ENCODE data around the gene ATP13A3.

ATP13A3 gene

DNA sequence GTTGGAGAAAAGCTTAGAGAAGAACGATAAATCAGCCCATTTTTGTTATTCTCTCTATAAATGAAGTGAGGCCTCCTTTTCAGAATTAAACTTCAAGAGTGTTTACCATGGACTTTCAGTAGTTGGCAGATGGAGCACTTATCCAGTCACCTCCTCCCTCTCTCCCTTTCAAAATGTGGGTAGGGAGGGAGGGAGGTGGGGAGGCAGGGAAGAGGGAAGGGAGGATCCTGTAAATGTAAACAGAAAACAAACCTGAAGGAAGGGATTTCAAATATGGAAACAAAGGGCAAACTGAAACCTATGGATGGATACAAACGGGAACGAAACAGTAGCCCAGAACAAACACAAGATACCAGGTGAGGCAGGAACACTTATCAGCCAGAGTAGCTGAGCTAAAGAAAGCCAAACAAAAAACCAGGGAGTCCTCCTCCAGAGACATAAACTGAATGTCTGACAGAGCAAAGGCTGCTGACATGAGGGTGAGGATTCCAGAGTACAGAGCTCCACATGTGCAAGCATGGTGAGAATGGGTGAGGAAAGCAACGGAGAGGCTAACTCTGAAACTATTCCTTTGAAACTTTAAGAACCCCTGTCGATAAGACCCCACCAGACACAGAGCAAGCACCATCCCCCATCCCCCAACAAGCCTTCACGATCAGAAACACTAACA is 46.8 kb downstream of the ATP13A3 start:
- no peak for DNase-seq

DNA sequence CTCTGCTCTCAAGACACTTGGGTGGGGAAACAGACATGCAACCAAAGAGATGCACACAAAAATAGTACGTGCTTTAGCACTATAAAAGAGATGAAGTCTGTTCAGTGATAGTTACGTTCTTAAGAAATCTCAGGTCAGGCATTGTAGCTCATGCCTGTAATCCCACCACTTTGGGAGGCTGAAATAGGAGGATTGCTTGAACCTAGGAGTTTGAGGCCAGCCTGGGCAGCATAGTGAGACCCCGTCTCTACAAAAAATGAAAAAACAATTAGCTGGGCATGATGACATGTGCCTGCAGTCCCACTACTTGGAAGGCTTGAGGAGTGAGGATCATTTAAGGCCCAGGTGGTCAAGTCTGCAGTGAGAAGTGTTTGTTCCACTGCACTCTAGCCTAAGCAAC is 52.3 kb downstream of the ATP13A3 start:
- DNase-seq = no peak

DNA sequence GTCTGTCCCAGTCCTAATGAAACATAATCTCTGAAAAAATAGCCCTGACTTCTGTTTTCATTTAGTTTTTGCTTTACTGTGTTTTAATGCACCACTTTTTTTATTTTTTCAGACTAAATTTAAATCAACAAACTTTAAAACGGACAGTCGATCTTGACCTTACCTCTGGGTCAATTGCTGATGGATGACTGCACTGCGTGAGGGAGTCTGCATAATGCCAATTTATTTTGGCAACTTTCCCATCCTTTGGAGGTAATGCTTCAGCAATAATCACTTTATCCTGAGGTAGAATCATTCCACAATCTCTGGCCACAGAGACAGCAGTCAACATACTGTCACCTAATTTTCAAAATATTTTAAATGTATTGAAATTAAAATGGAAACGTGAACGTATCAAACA is 55.2 kb downstream of the ATP13A3 start:
- no peak for DNase-seq

DNA sequence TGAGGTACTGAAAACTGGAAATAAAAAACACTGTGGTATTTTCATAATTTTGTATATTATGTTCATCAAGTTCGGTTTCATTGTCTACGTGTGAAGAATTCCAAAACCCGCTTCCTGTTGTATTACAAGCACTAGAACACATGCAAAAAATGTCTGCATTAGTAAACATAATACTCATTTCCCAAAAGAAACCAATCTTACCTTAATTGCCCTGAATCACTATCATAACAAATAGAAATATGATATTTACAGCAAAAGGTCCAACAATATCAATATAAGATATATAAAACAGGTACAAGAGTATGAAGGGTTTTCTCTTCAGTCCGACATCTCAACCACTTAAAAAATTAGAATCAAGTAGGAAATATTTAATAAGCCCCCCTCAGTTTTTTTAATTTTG is 61.4 kb downstream of the ATP13A3 start:
- DNase-seq = no peak

DNA sequence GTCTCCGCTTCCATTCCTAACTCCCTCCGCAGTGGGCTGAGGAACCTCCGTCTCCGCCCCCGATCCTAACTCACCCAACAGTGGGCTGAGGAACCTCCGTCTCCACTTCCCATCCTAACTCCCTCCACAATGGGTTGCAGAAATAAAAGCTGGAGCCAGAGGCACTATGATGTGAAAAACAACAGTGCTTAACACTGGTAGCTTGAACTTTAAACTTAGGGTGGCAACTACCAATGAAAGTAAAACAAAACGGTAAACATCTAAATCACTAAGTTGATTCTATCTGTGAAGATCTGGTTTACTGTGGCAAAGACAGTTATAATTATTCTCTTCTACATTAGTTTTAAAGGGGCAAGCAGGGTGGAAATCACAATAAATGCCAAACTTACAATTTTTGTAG is 61.8 kb downstream of the ATP13A3 start:
- no peak for DNase-seq

DNA sequence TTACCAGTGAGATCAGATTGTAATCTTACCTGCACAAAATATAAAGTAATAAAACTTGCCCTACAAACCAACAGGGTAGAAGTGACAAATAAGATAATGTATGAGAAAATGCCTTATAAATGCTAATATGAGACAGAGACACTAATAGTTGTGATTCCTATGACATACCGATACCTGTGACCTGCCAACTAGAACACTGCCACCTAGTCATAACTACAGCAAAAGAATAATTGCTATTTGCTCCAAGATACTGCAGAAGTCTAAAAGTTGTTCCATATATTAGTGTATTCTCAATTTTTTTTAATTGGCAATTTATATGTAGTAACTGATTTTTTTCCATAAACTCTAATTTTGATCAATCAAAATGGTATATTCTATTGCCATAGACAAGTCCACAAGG is 62.4 kb downstream of the ATP13A3 start:
- DNase-seq = no peak

DNA sequence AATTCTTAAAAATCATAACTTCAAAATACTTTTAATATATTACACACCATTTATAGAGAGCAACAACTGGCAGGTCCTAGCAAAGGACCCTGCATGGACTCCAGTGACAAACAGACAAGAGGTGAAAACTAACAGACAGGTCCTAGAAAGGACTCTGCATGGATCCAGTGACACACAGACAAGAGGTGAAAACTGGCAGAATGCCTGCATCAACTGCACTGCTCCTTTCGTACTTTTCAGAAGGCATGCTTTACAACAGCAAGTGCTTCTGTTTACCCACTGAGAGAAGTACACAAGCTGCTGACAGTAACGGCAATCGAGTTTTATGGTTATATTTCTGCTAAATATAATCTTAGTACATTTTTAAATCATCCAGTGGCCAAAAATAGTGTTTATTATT is 63.5 kb downstream of the ATP13A3 start:
- no peak for DNase-seq

DNA sequence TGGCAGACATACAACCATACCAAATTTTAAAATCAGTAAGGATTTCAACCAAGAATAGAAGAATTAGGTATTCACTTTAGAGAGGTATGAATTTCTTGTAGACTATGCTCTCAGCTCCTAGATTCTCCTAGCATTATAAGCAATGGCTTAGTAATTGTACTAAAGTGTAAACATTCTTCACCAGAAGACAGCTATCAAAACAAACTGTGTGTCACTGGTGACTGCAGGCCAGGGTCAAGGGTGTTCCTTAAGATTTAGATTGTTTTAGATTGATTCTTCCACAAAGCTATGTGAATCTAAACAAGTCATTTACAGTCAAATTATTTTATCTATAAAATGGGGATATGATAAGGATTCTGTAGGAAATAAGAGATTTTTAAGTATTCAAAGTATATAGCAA is 64.6 kb downstream of the ATP13A3 start:
- DNase-seq = no peak

DNA sequence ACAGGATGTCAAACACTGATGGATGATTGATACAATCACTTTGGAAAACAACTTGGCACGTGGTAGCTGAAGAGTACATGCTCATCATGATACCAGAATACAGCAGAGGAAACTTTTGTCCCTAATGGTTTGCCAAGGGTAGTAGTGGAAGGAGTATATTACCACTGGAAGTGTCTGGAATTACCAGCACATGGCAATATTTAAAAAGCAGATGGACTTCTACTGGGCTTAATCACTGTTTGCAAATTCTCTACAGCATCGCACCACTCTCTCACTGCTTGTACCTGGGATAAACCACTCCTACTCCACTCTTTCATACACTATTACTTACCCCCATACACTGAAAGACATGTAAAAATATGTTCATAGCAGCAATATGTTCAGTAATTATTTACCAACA is 68.1 kb downstream of the ATP13A3 start:
- no peak for DNase-seq

DNA sequence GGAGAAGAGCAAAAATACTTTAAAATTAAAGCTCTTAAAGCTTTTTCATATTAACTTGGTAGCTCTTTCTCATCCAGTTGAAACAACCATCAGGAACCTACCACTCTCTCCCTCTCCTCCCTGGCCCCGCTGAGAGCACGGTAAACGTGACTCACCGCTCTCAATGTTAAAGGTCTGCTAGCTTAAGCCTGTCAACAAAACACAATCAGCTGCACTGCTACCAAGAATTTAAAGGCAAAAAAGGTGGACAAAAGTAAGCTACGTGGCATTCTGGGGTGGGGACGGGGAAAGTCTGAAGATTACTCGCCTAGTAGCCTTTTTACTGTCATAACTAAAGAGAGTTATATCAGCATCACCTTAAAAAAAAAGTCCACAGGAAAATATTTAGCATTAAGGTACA is 79.4 kb downstream of the ATP13A3 start:
- DNase-seq = no peak

DNA sequence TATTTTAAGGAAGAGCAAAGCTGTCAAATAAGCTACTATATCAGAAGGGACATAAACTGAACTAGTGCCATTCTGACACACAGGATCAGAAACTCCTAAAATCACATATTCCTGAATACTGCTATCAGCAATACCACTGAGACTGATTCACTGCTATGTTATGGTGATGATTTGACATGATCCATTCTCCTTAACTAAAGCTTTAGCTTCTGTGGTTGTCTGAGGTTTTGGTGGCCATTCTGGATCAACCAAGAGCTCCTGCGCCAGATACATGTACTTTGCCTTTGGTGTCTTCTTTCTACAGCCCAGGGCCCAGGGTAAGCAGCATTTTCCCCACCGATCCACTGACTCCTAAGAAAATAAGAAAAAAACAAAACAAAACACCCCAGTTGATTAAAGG is 81.0 kb downstream of the ATP13A3 start:
- DNase-seq = no peak

DNA sequence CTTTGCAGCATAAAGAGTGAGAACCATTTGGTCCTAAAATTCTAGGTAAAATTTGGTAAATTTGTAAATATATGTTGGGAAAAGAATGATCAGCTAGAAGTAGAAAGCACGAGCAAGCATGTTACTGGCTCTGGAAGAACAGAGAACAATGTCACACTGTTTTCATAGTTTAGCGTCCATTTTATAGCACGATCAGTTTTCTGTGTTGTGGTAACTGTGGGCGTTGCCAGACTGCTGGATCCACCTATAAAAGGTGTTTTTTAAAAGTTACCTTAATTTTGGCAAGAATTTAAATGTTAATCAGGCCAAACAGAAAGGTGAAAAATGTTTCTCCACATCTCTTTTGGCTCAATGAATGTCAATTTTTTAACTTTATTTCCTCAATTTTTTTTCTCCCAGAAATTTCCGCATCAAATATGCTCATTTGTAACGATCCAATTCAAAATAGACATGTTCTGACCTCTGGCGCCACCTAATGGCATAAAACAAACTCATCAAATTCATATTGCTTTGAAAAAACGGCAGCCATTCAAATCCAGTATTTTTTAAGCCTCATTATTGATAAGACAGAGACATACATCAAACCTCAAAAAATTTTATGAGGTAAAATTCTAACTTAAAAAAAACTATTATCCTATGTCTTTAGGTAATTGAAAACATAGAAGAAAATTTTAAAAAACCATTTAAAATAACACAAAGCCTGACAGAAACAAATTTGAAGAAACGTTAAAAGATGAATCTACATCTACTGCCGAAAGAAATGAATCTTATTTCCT is 82.2 kb downstream of the ATP13A3 start:
- DNase-seq = no peak

DNA sequence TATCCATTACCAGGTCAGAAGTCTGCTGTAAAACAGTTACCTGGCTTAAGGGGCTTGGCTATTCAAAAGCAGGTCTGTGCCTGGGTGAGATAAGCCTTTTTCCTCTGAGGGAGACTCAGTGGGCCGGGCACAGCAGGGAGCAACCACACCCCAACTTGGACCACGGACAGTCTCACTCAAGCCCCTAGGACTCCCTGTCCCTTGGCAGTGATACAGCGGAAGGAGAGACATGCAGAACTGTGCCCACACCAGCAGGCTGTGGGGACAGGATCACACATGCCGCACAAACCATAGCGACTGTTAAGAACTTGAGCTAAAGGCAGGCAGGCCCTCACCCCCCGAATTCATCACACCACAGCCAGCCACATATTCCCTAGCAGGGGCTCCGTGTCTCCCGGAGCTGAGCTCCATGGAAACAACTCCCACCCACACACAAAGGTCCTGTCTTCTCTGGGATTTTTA is 84.9 kb downstream of the ATP13A3 start:
- no peak for DNase-seq

DNA sequence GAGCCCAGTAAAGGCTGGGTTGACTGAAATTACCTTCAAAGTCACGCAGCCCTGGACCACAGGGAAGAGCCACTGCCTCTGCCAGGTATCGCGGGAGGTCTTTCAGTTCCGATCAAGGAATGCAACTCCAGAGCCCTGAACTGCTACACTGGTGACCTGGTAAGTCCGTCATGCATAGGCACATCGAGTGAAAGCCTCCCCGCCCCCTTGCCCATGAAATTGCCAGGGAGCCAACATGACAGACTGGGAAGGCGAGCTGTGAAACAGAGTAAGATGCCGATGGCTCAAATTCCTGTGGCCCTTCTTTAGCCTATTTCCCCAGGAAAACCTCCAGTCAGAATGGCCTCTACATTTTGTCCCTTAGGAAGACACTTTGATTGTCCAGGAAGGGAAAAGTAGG is 85.5 kb downstream of the ATP13A3 start:
- no peak for DNase-seq

DNA sequence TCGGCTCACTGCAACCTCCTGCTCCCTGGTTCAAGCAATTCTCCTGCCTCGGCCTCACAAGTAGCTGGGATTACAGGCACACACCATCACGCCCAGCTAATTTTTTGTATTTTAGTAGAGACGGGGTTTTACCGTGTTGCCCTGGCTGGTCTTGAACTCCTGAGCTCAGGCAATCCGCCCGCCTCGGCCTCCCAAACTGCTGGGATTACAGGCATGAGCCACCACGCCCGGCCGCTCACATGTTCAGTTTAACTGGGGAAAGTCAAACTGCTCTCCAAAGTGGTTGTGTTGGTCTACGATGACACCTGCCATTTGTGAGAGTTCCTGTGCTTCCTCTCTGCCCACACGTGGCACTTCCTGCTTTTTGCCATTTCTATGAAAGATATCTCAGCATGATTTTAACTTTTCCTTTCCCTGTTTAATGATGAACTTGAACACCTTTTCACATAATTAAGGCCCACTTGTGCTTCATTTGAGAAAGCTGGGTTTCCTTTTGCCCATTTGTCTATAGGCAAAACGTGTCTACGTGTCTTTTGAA is 86.9 kb downstream of the ATP13A3 start:
- DNase-seq = no peak

DNA sequence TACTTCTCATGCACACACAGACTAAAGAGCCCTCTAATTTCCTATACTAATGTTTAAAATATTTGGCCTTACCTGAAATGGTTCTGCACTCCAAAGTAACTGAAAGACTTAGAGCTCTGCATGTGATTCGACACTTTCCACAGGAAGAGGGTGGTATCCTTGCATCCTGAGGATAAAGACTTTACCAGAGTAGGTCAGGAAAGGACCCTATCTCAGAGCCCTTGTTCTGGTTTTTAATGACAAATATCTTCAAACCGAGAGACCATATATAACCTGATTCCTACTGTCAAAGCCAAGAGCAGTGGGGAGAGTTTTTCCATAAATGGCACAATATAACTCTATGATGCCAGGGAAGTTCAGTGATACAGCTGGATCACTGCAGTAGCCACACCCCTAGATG is 87.6 kb downstream of the ATP13A3 start, which contains the start of gene GP5:
Gene GP5, minus strand, starts transcription at position 101 of the 400 bp plus-strand sequence. CDS start 984 bp downstream, outside the sequence.
- DNase-seq = no peak

DNA sequence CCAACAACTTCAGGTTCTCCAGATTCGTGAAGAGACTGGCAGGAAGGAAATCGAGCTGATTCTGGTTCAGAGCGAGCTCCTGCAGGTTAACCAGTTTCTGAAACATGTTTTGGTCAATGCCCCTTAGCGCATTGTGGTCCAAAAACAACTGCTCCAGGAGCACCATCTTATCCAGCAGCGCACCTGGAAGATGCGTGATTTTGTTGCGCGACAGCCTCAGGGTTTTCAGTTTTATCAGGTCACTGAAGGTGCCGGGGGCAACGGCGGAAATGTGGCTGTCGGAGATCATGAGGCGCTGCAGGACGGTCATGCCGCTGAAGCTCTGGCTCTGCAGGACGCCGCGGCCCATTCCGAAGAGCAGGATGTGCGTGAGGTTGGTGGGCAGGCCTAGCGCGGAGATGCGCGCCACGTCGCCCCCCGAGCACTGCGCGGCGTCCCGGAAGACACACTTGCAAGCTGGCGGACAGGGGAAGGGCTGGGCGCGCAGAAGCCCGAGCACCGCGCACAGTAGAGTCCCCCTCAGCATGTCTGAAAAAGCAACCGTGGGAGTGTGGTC is 89.0 kb downstream of the ATP13A3 start:
- no peak for DNase-seq

DNA sequence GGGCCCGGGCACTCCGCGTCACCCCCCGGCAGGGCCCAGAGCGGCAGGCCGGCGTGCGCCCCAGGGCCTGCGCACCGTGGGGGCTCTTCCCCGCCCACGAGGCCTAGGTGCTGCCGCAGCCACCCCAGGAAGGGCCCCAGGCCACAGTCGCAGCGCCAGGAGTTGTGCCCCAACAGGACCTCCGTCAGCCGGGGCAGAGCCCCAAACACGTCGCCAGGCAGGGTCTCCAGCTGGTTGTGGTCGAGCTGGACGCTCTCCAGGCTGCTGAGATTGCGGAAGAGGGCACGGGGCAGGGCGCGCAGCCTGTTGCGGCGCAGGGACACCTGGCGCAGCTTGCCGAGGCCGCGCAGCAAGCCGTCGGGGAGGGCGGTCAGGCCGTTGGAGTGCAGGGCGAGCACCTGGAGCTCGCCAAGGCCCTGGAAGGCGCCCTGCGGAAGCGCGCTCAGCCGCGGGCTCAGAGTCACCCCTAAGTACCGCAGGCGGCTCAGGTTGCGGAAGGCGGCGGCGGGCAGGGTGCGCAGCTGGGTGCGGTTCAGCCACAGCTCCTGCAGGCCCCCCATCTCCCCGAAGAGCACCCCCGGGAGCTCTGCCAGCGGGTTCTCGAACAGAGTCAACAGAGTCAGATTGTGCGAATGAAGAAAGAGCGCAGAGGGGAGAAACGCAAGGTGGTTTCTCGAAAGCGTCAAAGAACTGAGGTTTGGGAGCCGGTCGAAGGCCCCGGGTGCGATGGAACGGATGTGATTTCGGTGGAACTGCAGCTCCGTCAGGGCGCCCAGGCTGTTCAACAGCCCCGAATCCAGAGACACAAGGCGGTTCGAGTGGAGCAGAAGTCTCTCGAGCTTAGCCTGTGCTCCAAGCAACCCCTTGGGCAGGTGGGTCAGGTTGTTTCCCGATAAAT is 89.7 kb downstream of the ATP13A3 start:
- no peak for DNase-seq

DNA sequence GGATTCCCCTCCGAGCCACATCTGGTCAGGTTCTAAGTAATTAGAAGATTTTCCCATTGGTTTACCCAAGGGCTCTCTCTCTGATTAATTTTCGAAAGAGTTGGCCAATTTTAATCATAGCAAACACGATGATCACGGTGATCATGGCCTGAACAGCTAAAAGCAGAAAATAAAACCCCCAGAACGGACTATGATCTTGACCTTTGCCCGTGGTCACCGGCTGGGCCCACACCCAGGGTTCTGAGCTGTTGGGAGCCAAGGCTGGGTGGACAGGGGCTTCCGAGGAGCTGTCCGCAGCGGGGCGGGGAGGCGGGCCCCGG is 90.3 kb downstream of the ATP13A3 start:
- no peak for DNase-seq

DNA sequence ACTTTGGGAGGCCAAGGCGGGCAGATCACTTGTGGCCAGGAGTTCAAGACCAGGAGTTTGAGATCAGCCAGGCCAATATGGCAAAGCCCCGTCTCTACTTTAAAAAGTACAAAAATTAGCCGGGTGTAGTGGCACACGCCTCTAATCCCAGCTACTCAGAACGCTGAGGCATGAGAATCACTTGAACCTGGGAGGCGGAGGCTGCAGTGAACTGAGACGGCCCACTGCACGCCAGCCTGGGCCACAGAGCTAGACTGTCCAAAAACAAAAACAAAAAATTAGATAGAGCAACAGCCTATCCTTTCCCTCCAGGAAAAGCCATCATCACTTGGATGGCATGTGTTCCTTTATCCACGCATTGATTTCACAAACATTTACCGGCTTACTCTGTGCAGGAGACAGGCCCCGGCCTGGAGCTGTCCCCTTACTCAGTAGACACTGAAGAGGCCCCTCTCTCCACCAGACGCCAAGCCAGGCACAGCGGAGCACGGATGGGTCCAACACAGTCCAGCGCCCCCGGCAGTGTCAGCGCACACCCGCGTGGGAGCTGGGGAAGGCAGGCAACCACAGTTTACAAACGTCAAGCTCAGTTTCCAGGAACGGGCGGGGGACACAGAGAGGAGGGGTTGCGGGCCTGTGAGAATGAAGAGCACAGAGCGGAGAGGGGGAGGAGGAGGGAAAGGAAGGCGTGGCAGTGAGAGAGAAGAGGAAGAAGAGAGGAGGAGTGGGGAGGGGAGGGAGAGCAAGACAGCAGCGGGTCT is 90.8 kb downstream of the ATP13A3 start:
- DNase-seq = no peak

DNA sequence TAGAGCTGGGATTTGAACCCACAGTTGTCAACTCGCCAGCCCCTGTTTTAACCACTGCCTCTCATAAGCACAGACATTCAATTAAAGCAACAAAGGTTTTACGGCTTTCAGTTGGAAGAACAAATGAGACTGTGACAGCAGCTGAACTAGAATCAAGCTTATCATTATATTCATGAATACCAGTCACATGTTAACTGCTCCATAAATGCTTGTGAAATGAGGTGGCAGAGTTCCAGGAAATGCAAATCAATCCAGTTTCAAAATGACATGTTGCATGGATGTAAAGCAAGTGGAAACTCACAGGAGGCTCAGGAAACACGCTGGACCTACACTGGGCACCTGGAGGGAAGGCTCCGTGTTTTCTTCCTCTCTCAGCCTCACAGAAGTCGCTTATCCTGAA is 91.6 kb downstream of the ATP13A3 start:
- no peak for DNase-seq

DNA sequence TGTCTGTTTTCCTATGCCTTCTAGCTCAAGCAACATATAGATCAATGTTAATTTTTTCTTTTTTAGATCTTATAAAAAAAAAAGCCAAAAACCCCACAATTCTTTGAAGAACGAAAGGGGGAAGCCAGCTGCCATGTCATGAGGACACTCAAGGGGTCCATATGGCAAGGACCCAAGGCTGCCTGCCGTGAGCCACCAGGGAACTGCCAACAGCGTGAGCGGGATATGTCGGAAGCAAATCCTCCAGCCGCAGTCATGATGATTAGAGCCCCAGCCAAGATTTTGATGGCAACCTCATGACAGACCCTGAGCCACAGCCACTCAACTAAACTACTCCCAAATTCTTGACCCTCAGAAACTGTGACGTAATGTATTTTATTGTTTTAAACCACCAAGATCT is 94.2 kb downstream of the ATP13A3 start:
- DNase-seq = no peak

Data from NK-92 treated with Interleukin-12 subunit alpha and Interleukin-12 subunit beta, amount 100 ng/mL, for 24 hours (cell line).